HepG2 (cell line): ENCODE measurements around the gene GRIA3. TPM values are rescaled to one million over a fixed set of nuclear protein-coding genes. Genes with fewer than 3 reads are reported as not detected.

Experiments
- ATAC-seq: fragments of 200-7000 bp; cut with Tn5 transposase; 3 replicates; pipeline ENCODE4 v1.9.1; 2020; ENCODE audit warnings: mild to moderate bottlenecking, moderate library complexity
- BruUV-seq: library from RNA; stranded (reverse); fragments of 400-500 nt; replicated peaks from 2 replicates; lab custom pipeline; 2021; lab: Mats Ljungman, UMichigan
- CTCF ChIA-PET: fragments of 300-600 bp; formaldehyde crosslinking; extraction: SDS; loops from one replicate; lab custom pipeline; 2021; ENCODE audit warnings: low total read pairs, inconsistent platforms, low intra/inter-chr PET ratio; lab: Yijun Ruan, JAX
- POLR2A ChIA-PET: fragments of 350-600 bp; sonication (Branson Sonifier 250); formaldehyde crosslinking; loops from one replicate; lab custom pipeline; 2020; ENCODE audit warnings: antibody characterized with exemption, inconsistent platforms; lab: Yijun Ruan, JAX
- DNase-seq: peaks from one replicate; pipeline ENCODE4 v3.0.0-alpha.2; 2015; ENCODE audit warnings: low spot score
- FAIRE-seq: peaks from 3 replicates; lab custom pipeline; 2011; peaks lifted over from hg19 to GRCh38; lab: Jason Lieb, UNC
- H2AFZ ChIP-seq: one replicate; pipeline ENCODE4 v1.6.1; 2011; ENCODE audit warnings: low read length, inconsistent platforms
- H3K27ac ChIP-seq: fragments of 300-600 bp; 3 replicates; pipeline ENCODE4 v1.8.0; 2011; ENCODE audit warnings: mixed run types, mild to moderate bottlenecking, mixed read lengths, low read length, inconsistent platforms; ENCODE audit not compliant: insufficient read depth; ENCODE audit errors: extremely low read length
- H3K27me3 ChIP-seq, 2 experiments: fragments of 200-600 bp in 1 of 2; 2 replicates in 1 of 2; 3 replicates in 1 of 2; pipeline versions ENCODE4 v1.6.0 to v1.8.0; 2011; ENCODE audit warnings: low read length in 2 of 2, mild to moderate bottlenecking in 2 of 2, moderate library complexity in 2 of 2, inconsistent platforms in 1 of 2; ENCODE audit not compliant: insufficient read depth in 2 of 2, control insufficient read depth in 1 of 2
- H3K36me3 ChIP-seq, 2 experiments: fragments of 200-600 bp in 1 of 2; replicated peaks in 1 of 2; 2 replicates in 1 of 2; 3 replicates in 1 of 2; pipeline versions ENCODE4 v1.5.1 to v1.8.0; 2011; ENCODE audit warnings: low read length in 2 of 2, inconsistent platforms in 1 of 2; ENCODE audit not compliant: insufficient read depth in 2 of 2, control insufficient read depth in 1 of 2
- H3K4me1 ChIP-seq: 2 replicates; pipeline ENCODE4 v1.5.1; 2012; ENCODE audit warnings: low read length, inconsistent platforms; ENCODE audit not compliant: insufficient read depth
- H3K4me2 ChIP-seq: 2 replicates; pipeline ENCODE4 v1.6.0; 2011; ENCODE audit warnings: low read depth, low read length, inconsistent platforms
- H3K4me3 ChIP-seq, 3 experiments: fragments of 200-600 bp in 1 of 3; sonication (generic), shearing (Covaris generic) in 1 of 3; replicated peaks in 1 of 3; 2 replicates each; pipeline ENCODE4 v1.5.1; 2011 to 2016; ENCODE audit warnings: low read length in 3 of 3, inconsistent platforms in 2 of 3, low read depth in 2 of 3, mild to moderate bottlenecking in 2 of 3, control low read depth in 1 of 3, mixed read lengths in 1 of 3; ENCODE audit not compliant: insufficient read depth in 1 of 3
- H3K79me2 ChIP-seq: one replicate; pipeline ENCODE4 v1.6.1; 2011; ENCODE audit warnings: low read length, inconsistent platforms; ENCODE audit not compliant: insufficient read depth
- H3K9ac ChIP-seq: 2 replicates; pipeline ENCODE4 v1.6.0; 2011; ENCODE audit warnings: mild to moderate bottlenecking, low read depth, low read length, inconsistent platforms; ENCODE audit not compliant: insufficient read depth
- H3K9me3 ChIP-seq: 2 replicates; pipeline ENCODE4 v1.5.1; 2012; ENCODE audit warnings: mild to moderate bottlenecking, low read length
- H4K20me1 ChIP-seq: 2 replicates; pipeline ENCODE4 v1.6.0; 2011; ENCODE audit warnings: inconsistent platforms, mild to moderate bottlenecking, low read length, moderate library complexity; ENCODE audit not compliant: insufficient read depth
- ATM ChIP-seq: fragments of 450-650 bp; IDR thresholded peaks from 2 replicates; pipeline ENCODE4 v1.7.1; 2017; ENCODE audit warnings: mild to moderate bottlenecking, borderline replicate concordance
- CEBPZ ChIP-seq: IDR thresholded peaks from 2 replicates; pipeline ENCODE4 v1.6.1; 2012; ENCODE audit warnings: low read length, improper control_type of control experiment
- CSRNP2 ChIP-seq: sonication (generic); formaldehyde crosslinking; conservative IDR thresholded peaks from 2 replicates; pipeline ENCODE4 v1.8.0; 2022; ENCODE audit warnings: low read depth, missing genetic modification reagents
- DMTF1 ChIP-seq: sonication (generic); formaldehyde crosslinking; IDR thresholded peaks from 2 replicates; pipeline ENCODE4 v1.4.0; 2020; ENCODE audit warnings: mild to moderate bottlenecking, missing genetic modification reagents
- HNF4A ChIP-seq: sonication (generic); formaldehyde crosslinking; IDR thresholded peaks from 2 replicates; pipeline ENCODE4 v1.4.0; 2020; ENCODE audit warnings: missing genetic modification reagents
- REL ChIP-seq: sonication (generic); formaldehyde crosslinking; conservative IDR thresholded peaks from 2 replicates; pipeline ENCODE4 v1.8.0; 2022; ENCODE audit warnings: mild to moderate bottlenecking, missing genetic modification reagents, moderate library complexity
- ZNF513 ChIP-seq: sonication (generic); formaldehyde crosslinking; conservative IDR thresholded peaks from 2 replicates; pipeline ENCODE4 v1.5.0; 2020; ENCODE audit warnings: missing genetic modification reagents
- ZNF589 ChIP-seq: sonication (generic); formaldehyde crosslinking; conservative IDR thresholded peaks from 2 replicates; pipeline ENCODE4 v1.8.0; 2022; ENCODE audit warnings: mild to moderate bottlenecking, moderate library complexity, missing genetic modification reagents
- WGBS: methylation state at CpG from one replicate; pipeline ENCODE4 v1.1.6; 2017; ENCODE audit warnings: low lambda C conversion rate; 5-methylcytosine and 5-hydroxymethylcytosine counted together
- in situ Hi-C: cut with HindIII; loops from 2 replicates; pipeline ENCODE4 v1.10.0; 2017; ENCODE audit warnings: low pct_unique_long_range_greater_than_20kb; ENCODE audit not compliant: extremely low pct_ligation_motif_present
- intact Hi-C: fragments of 100-400 bp; cut with micrococcal nuclease; formaldehyde crosslinking; loops from one replicate; pipeline ENCODE4 v1.10.0; 2022; ENCODE audit not compliant: unreplicated experiment
- polyA plus RNA-seq, 8 experiments: library from polyadenylated mRNA; depleted of rRNA in 3 of 8; stranded (reverse) in 7 of 8; unstranded in 1 of 8; fragments of >200 nt; fragmentation: Illumina TruSeq in 4 of 8; extraction: Trizol in 4 of 8; gene quantifications; 2 replicates each; pipeline versions ENCODE4 v1.2.1 to v1.2.3, GENCODE V29; 2011 to 2016; ENCODE audit warnings: low read depth in 4 of 8, missing spikeins in 1 of 8, mixed read lengths in 1 of 8; ENCODE audit not compliant: insufficient read depth in 1 of 8
- total RNA-seq, 5 experiments: library from RNA; depleted of rRNA; stranded (reverse); fragments of >200 nt; fragmentation: Illumina TruSeq; extraction: Trizol; gene quantifications; 2 replicates each; pipeline ENCODE4 v1.2.3, GENCODE V29; 2016; ENCODE audit warnings: low read depth in 1 of 5

The GRIA3 gene
- total and polyA plus RNA-seq, 2 of the 13 experiments (the other 11 are each of a cell fraction or from before 2014, with no cell fraction given): not detected

- in situ Hi-C loops (no loop called here), intact Hi-C loops (no loop called here)
- Histone ChIP-seq H3K79me2 (no peaks in the 10 kb centered on the region), H3K9me3 (no peaks in the 10 kb centered on the region), H3K9ac (no peak overlapping the region), H3K27ac (no peak overlapping the region), H3K4me1 (no peaks in the 10 kb centered on the region), H4K20me1 (no peaks in the 10 kb centered on the region), H3K36me3 (no peaks in the 10 kb centered on the region), H3K4me2 (no peak overlapping the region), H3K27me3 (no peaks in the 10 kb centered on the region), H3K4me3 (no peak overlapping the region), H2AFZ (no peak overlapping the region)
- TF ChIP-seq HNF4A (CRISPR knock-in tag): no peak
- TF ChIP-seq CSRNP2: no peak
- TF ChIP-seq DMTF1 (CRISPR knock-in tag): no peak
- ChIA-PET CTCF (no interaction called here), POLR2A (no interaction called here)
- no peak for ATAC-seq
- no peak for FAIRE-seq
- DNase-seq: no peak
- no TSS peak for BruUV-seq
- 0% methylated on average over 2 of the region's 8 CpGs for WGBS
These were observed 79.2 kb downstream of the GRIA3 start for GRCh38 chrX:123263270-123263669.

GRCh38 chrX:123263747-123264146, 79.7 kb downstream of the GRIA3 start:
- no peaks in the 10 kb centered on the region for H4K20me1 ChIP-seq
- intact Hi-C loops: no loop called here
- no peak overlapping the region for H3K4me3 ChIP-seq
- ATAC-seq (no peak), DNase-seq (no peak), FAIRE-seq (no peak)
- POLR2A ChIA-PET: no interaction called here
- no peaks in the 10 kb centered on the region for H3K4me1 ChIP-seq
- H3K27ac ChIP-seq: no peak overlapping the region
- no TSS peak for BruUV-seq
- 0% methylated on average over 1 of the region's 1 CpG for WGBS
- no peaks in the 10 kb centered on the region for H3K27me3 ChIP-seq
- H3K9ac ChIP-seq: no peak overlapping the region
- no peaks in the 10 kb centered on the region for H3K9me3 ChIP-seq
- no peaks in the 10 kb centered on the region for H3K79me2 ChIP-seq
- CTCF ChIA-PET: no interaction called here
- in situ Hi-C loops: no loop called here
- no peak overlapping the region for H2AFZ ChIP-seq
- no peak overlapping the region for H3K4me2 ChIP-seq
- no peaks in the 10 kb centered on the region for H3K36me3 ChIP-seq
- TF ChIP-seq ZNF513: no peak
- no peak for TF ChIP-seq ZNF589 (CRISPR knock-in tag)
- TF ChIP-seq REL (CRISPR knock-in tag): no peak
- TF ChIP-seq ATM: no peak
- no peak for TF ChIP-seq CEBPZ
